Neural crest cell (in vitro differentiated cells): Measurements from ENCODE around the gene KDM6A. TPM values are rescaled to one million over a fixed set of nuclear protein-coding genes. Genes with fewer than 3 reads are reported as not detected.

ENCODE experiments used
- DNase-seq: peaks from one replicate; pipeline ENCODE4 v3.0.0; 2021; ENCODE audit warnings: low read depth, mixed read lengths, low spot score
- H3K27ac Mint-ChIP-seq: one replicate; pipeline ENCODE4 v1.8.0; 2021; ENCODE audit warnings: mild to moderate bottlenecking, mixed read lengths; ENCODE audit not compliant: unreplicated experiment
- H3K27me3 Mint-ChIP-seq: 2 replicates; pipeline ENCODE4 v1.8.0; 2021; ENCODE audit warnings: low read depth, mild to moderate bottlenecking, mixed read lengths
- H3K36me3 Mint-ChIP-seq: 2 replicates; pipeline ENCODE4 v1.8.0; 2021; ENCODE audit warnings: low read depth, mild to moderate bottlenecking, mixed read lengths
- H3K4me1 Mint-ChIP-seq: 2 replicates; pipeline ENCODE4 v1.8.0; 2021; ENCODE audit warnings: mixed read lengths
- H3K4me3 Mint-ChIP-seq: one replicate; pipeline ENCODE4 v1.8.0; 2021; ENCODE audit warnings: mild to moderate bottlenecking, mixed read lengths
- H3K9me3 Mint-ChIP-seq: 2 replicates; pipeline ENCODE4 v1.8.0; 2021; ENCODE audit warnings: mixed read lengths
- total RNA-seq: library from RNA; stranded (reverse); gene quantifications from 2 replicates; pipeline ENCODE4 v1.2.1, GENCODE V29; 2021
- TF ChIP-seq, protein P1 (sequence below): fragments of 200-600 bp; sonication (generic); conservative IDR thresholded peaks from 2 replicates; pipeline ENCODE4 v1.5.0; 2021; ENCODE audit warnings: antibody characterized with exemption, mild to moderate bottlenecking

KDM6A gene
- total RNA-seq, 1 donor from 2014 or later, result 21.4 TPM

GRCh38 chrX:44958480-44958879 is 85.5 kb downstream of the KDM6A start:
- Mint-ChIP-seq H3K4me3 (no peak overlapping the region), H3K27me3 (no peaks in the 10 kb centered on the region), H3K9me3 (peaks cover 4% of the 10 kb centered on the region), H3K4me1 (peaks cover 11% of the 10 kb centered on the region), H3K36me3 (peaks cover 5% of the 10 kb centered on the region), H3K27ac (no peak overlapping the region)
- TF ChIP-seq, protein P1, sequence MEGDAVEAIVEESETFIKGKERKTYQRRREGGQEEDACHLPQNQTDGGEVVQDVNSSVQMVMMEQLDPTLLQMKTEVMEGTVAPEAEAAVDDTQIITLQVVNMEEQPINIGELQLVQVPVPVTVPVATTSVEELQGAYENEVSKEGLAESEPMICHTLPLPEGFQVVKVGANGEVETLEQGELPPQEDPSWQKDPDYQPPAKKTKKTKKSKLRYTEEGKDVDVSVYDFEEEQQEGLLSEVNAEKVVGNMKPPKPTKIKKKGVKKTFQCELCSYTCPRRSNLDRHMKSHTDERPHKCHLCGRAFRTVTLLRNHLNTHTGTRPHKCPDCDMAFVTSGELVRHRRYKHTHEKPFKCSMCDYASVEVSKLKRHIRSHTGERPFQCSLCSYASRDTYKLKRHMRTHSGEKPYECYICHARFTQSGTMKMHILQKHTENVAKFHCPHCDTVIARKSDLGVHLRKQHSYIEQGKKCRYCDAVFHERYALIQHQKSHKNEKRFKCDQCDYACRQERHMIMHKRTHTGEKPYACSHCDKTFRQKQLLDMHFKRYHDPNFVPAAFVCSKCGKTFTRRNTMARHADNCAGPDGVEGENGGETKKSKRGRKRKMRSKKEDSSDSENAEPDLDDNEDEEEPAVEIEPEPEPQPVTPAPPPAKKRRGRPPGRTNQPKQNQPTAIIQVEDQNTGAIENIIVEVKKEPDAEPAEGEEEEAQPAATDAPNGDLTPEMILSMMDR, result no peak
- no peak for DNase-seq

- no peak overlapping the region for H3K27ac Mint-ChIP-seq
- no peak overlapping the region for H3K4me3 Mint-ChIP-seq
- DNase-seq, result no peak
- TF ChIP-seq, protein P1, result no peak
- H3K4me1 Mint-ChIP-seq, result no peaks in the 10 kb centered on the region
- H3K36me3 Mint-ChIP-seq, result peaks cover 17% of the 10 kb centered on the region
- peaks cover 8% of the 10 kb centered on the region for H3K9me3 Mint-ChIP-seq
- no peaks in the 10 kb centered on the region for H3K27me3 Mint-ChIP-seq
Observed at GRCh38 chrX:44961817-44962607, 89.0 kb downstream of the KDM6A start.

DNA sequence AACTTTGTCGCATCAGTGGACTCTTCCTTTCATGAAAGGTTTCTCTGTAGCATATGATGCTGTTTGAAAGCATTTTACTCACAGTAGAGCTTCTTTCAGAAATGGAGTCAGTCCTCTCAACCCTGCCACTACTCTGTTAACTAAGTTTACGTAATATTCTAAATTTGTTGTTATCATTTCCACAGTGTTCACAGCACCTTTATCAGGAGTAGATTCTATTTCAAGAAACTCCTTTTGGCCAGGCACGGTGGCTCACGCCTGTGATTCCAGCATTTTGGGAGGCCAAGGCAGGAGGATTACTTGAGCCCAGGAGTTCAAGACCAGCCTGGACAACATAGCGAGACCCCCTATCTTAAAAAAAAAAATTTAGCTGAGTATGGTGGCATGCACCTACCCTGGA is 90.0 kb downstream of the KDM6A start:
- Mint-ChIP-seq H3K27me3 (no peaks in the 10 kb centered on the region), H3K4me1 (no peaks in the 10 kb centered on the region), H3K27ac (no peak overlapping the region), H3K4me3 (no peak overlapping the region), H3K9me3 (peaks cover 10% of the 10 kb centered on the region), H3K36me3 (peaks cover 20% of the 10 kb centered on the region)
- TF ChIP-seq, protein P1, result no peak
- no peak for DNase-seq

DNA sequence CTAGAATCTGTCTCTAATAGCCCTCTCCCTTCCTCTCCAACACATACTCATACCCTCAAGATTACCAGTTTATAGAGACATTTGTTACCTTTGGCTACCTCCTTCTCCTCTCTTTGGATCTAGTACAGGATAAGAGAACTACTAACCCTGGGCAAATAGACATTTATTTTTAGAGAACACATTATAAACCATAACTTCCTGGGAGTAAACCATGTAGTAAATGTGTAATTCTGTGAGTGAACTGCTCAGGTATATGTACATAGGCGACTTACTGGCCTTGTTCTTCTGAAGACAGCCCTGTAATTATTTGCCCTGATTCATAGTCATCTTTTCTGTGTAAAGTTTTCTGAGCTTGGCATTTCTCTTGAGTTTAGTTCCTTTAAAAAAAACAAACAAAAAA is 94.2 kb downstream of the KDM6A start:
- H3K4me1 Mint-ChIP-seq, result no peaks in the 10 kb centered on the region
- H3K9me3 Mint-ChIP-seq, result peaks cover 10% of the 10 kb centered on the region
- DNase-seq, result no peak
- no peak overlapping the region for H3K27ac Mint-ChIP-seq
- no peaks in the 10 kb centered on the region for H3K27me3 Mint-ChIP-seq
- H3K36me3 Mint-ChIP-seq, result peaks cover 27% of the 10 kb centered on the region
- TF ChIP-seq, protein P1, result no peak
- H3K4me3 Mint-ChIP-seq, result no peak overlapping the region

GRCh38 chrX:44970709-44971108 is 97.7 kb downstream of the KDM6A start:
- Mint-ChIP-seq H3K36me3 (peaks cover 34% of the 10 kb centered on the region), H3K4me1 (no peaks in the 10 kb centered on the region), H3K9me3 (peaks cover 23% of the 10 kb centered on the region), H3K27me3 (no peaks in the 10 kb centered on the region), H3K4me3 (no peak overlapping the region), H3K27ac (no peak overlapping the region)
- DNase-seq, result no peak
- TF ChIP-seq, protein P1, result no peak
